ENCODE results near the gene MROH8.

- TF ChIP-seq POLR2A (IDR thresholded peaks at IDR 0.05; ENCODE audit: low read depth, low read length): no peak
- TF ChIP-seq POLR2AphosphoS5 (IDR thresholded peaks at IDR 0.05; ENCODE audit: low read depth, low read length): no peak
- no peak for TF ChIP-seq TAF1 (IDR thresholded peaks at IDR 0.05; ENCODE audit: low read depth, low read length)
- no peak for TF ChIP-seq SPI1 (IDR thresholded peaks at IDR 0.05; ENCODE audit: low read depth, low read length)
These were observed 30.4 kb upstream of the MROH8 start for GRCh38 chr20:37209661-37210314.

Measured in GM12891 (cell line).